GM21825 (cell line): ENCODE measurements around the gene KIAA0825.

Experiments
- ATAC-seq: cut with Tn5 transposase; IDR thresholded peaks from one replicate; pipeline ENCODE4 v1.9.1; 2021; ENCODE audit warnings: mild to moderate bottlenecking, moderate library complexity; ENCODE audit not compliant: unreplicated experiment

KIAA0825 gene

GRCh38 chr5:94517490-94518488 is 100.6 kb downstream of the KIAA0825 start:
- ATAC-seq, result no peak

GRCh38 chr5:94516148-94516547 is 102.3 kb downstream of the KIAA0825 start:
- ATAC-seq, result no peak

- ATAC-seq, result no peak
Observed at GRCh38 chr5:94508461-94509148, 109.8 kb downstream of the KIAA0825 start.

GRCh38 chr5:94505327-94506068 is 112.9 kb downstream of the KIAA0825 start:
- ATAC-seq, result no peak

- ATAC-seq, result no peak
Observed at GRCh38 chr5:94503677-94504076, 114.7 kb downstream of the KIAA0825 start.

GRCh38 chr5:94501365-94501764 is 117.0 kb downstream of the KIAA0825 start:
- ATAC-seq, result no peak

GRCh38 chr5:94499806-94500205 is 118.6 kb downstream of the KIAA0825 start:
- no peak for ATAC-seq

- no peak for ATAC-seq
Observed at GRCh38 chr5:94498199-94498598, 120.2 kb downstream of the KIAA0825 start.

- no peak for ATAC-seq
Observed at GRCh38 chr5:94485067-94485466, 133.3 kb downstream of the KIAA0825 start.

GRCh38 chr5:94481059-94481458 is 137.3 kb downstream of the KIAA0825 start:
- ATAC-seq, result no peak

GRCh38 chr5:94480486-94480885 is 137.9 kb downstream of the KIAA0825 start:
- no peak for ATAC-seq

GRCh38 chr5:94473936-94474335 is 144.5 kb downstream of the KIAA0825 start:
- no peak for ATAC-seq

- no peak for ATAC-seq
Observed at GRCh38 chr5:94471521-94471920, 146.9 kb downstream of the KIAA0825 start.

GRCh38 chr5:94470802-94471201 is 147.6 kb downstream of the KIAA0825 start:
- ATAC-seq, result no peak

GRCh38 chr5:94469894-94470329 is 148.5 kb downstream of the KIAA0825 start:
- ATAC-seq, result no peak

- ATAC-seq, result no peak
Observed at GRCh38 chr5:94467954-94468930, 150.2 kb downstream of the KIAA0825 start.

- ATAC-seq, result no peak
Observed at GRCh38 chr5:94467346-94467953, 151.0 kb downstream of the KIAA0825 start.

GRCh38 chr5:94463739-94464138 is 154.7 kb downstream of the KIAA0825 start:
- no peak for ATAC-seq

GRCh38 chr5:94461131-94461530 is 157.3 kb downstream of the KIAA0825 start:
- ATAC-seq, result no peak

GRCh38 chr5:94459915-94460314 is 158.5 kb downstream of the KIAA0825 start:
- ATAC-seq, result no peak
